GM12878 (cell line): Measurements from ENCODE around the gene CALD1. TPM values are rescaled to one million over a fixed set of nuclear protein-coding genes. Genes with fewer than 3 reads are reported as not detected.

ENCODE experiments used
- ATAC-seq: fragments of 200-7000 bp; cut with Tn5 transposase; 3 replicates; pipeline ENCODE4 v1.9.1; 2020; ENCODE audit warnings: mild to moderate bottlenecking, moderate library complexity
- BruUV-seq: library from RNA; stranded (reverse); fragments of 400-500 nt; replicated peaks from 2 replicates; lab custom pipeline; 2021; lab: Mats Ljungman, UMichigan
- CTCF ChIA-PET: fragments of 300-600 bp; sonication (Branson Sonifier 250); formaldehyde crosslinking; extraction: SDS; loops from one replicate; lab custom pipeline; 2021; ENCODE audit warnings: inconsistent platforms; lab: Yijun Ruan, JAX
- POLR2A ChIA-PET: fragments of 350-600 bp; formaldehyde crosslinking; extraction: SDS; loops from one replicate; lab custom pipeline; 2021; ENCODE audit warnings: inconsistent platforms; lab: Charles Lee
- RAD21 ChIA-PET: fragments of 300-600 bp; sonication (Branson Sonifier 250); formaldehyde crosslinking; loops from one replicate; lab custom pipeline; 2023; ENCODE audit warnings: antibody characterized with exemption; ENCODE audit not compliant: unreplicated experiment; lab: Charles Lee
- SMC1A ChIA-PET: fragments of 300-600 bp; sonication (Branson Sonifier 250); formaldehyde crosslinking; loops from one replicate; lab custom pipeline; 2023; ENCODE audit not compliant: unreplicated experiment, uncharacterized antibody; lab: Charles Lee
- DNase-seq: peaks from one replicate; pipeline ENCODE4 v3.0.0-alpha.2; 2011; ENCODE audit warnings: low read depth, low spot score
- FAIRE-seq: peaks from 3 replicates; lab custom pipeline; 2011; peaks lifted over from hg19 to GRCh38; lab: Jason Lieb, UNC
- H2AFZ ChIP-seq: 2 replicates; pipeline ENCODE4 v1.6.0; 2011; ENCODE audit warnings: low read depth, low read length, control low read depth; ENCODE audit not compliant: control insufficient read depth
- H3K27ac ChIP-seq: 2 replicates; pipeline ENCODE4 v1.5.1; 2011; ENCODE audit warnings: control low read depth; ENCODE audit not compliant: control insufficient read depth, insufficient read depth
- H3K27me3 ChIP-seq, 2 experiments: replicated peaks in 1 of 2; 2 replicates each; pipeline versions ENCODE4 v1.6.0 to v1.6.1; 2011; ENCODE audit warnings: low read length in 1 of 2; ENCODE audit not compliant: control insufficient read depth in 2 of 2, insufficient read depth in 2 of 2
- H3K36me3 ChIP-seq, 2 experiments: 2 replicates each; pipeline ENCODE4 v1.5.1; 2011; ENCODE audit warnings: low read length in 1 of 2; ENCODE audit not compliant: control insufficient read depth in 2 of 2, insufficient read depth in 2 of 2
- H3K4me1 ChIP-seq: 2 replicates; pipeline ENCODE4 v1.6.1; 2011; ENCODE audit warnings: mild to moderate bottlenecking, low read length, moderate library complexity, mixed read lengths; ENCODE audit not compliant: control insufficient read depth, insufficient read depth
- H3K4me2 ChIP-seq: 2 replicates; pipeline ENCODE4 v1.6.0; 2011; ENCODE audit warnings: control low read depth; ENCODE audit not compliant: control insufficient read depth, insufficient read depth
- H3K4me3 ChIP-seq: fragments of 200-600 bp; sonication (generic); 2 replicates; pipeline ENCODE4 v1.5.1; 2016
- H3K79me2 ChIP-seq: 2 replicates; pipeline ENCODE4 v1.6.0; 2011; ENCODE audit warnings: low read length; ENCODE audit not compliant: control insufficient read depth, insufficient read depth
- H3K9ac ChIP-seq: 2 replicates; pipeline ENCODE4 v1.8.0; 2011; ENCODE audit warnings: low read length, control low read depth, mixed read lengths; ENCODE audit not compliant: control insufficient read depth, insufficient read depth
- H3K9me3 ChIP-seq: replicated peaks from 3 replicates; pipeline ENCODE4 v1.5.1; 2011; ENCODE audit warnings: mild to moderate bottlenecking, low read length; ENCODE audit not compliant: control insufficient read depth, insufficient read depth
- H4K20me1 ChIP-seq: 2 replicates; pipeline ENCODE4 v1.6.0; 2011; ENCODE audit not compliant: control insufficient read depth, insufficient read depth
- ATF7 ChIP-seq: fragments of 450-650 bp; IDR thresholded peaks from 2 replicates; pipeline ENCODE4 v1.6.1; 2016; ENCODE audit warnings: low read depth, mild to moderate bottlenecking
- CBFB ChIP-seq: IDR thresholded peaks from 2 replicates; pipeline ENCODE4 v1.6.1; 2016; ENCODE audit warnings: antibody characterized with exemption, low read depth
- NFXL1 ChIP-seq: fragments of 450-650 bp; IDR thresholded peaks from 2 replicates; pipeline ENCODE4 v1.6.1; 2017; ENCODE audit warnings: antibody characterized with exemption, mild to moderate bottlenecking, borderline replicate concordance
- NR2C1 ChIP-seq: fragments of 450-650 bp; IDR thresholded peaks from 2 replicates; pipeline ENCODE4 v1.6.1; 2017; ENCODE audit warnings: antibody characterized with exemption, mild to moderate bottlenecking, moderate library complexity
- NR2F1 ChIP-seq: fragments of 450-650 bp; conservative IDR thresholded peaks from 2 replicates; pipeline ENCODE4 v1.6.1; 2017; ENCODE audit warnings: mild to moderate bottlenecking
- RB1 ChIP-seq: fragments of 450-650 bp; formaldehyde crosslinking; IDR thresholded peaks from 2 replicates; pipeline ENCODE4 v1.6.1; 2017; ENCODE audit warnings: mild to moderate bottlenecking, borderline replicate concordance
- YBX1 ChIP-seq: fragments of 450-650 bp; IDR thresholded peaks from 2 replicates; pipeline ENCODE4 v1.6.1; 2016; ENCODE audit warnings: antibody characterized with exemption
- ZNF384 ChIP-seq: IDR thresholded peaks from 2 replicates; pipeline ENCODE4 v1.6.1; 2012; ENCODE audit warnings: low read depth, mild to moderate bottlenecking, low read length, improper control_type of control experiment, borderline replicate concordance
- WGBS: methylation state at CpG from one replicate; pipeline ENCODE4 v1.1.6; 2016; ENCODE audit warnings: low lambda C conversion rate; ENCODE audit not compliant: insufficient replicate concordance, insufficient coverage; ENCODE audit errors: missing lambda C conversion rate; 5-methylcytosine and 5-hydroxymethylcytosine counted together
- in situ Hi-C: fragments of 300-500 bp; cut with MboI; formaldehyde crosslinking; loops from 9 replicates; pipeline ENCODE4 v1.14.3; 2018; ENCODE audit warnings: mixed read lengths
- intact Hi-C: fragments of 100-400 bp; cut with micrococcal nuclease; formaldehyde crosslinking; loops from one replicate; pipeline ENCODE4 v1.14.2; 2022; ENCODE audit not compliant: unreplicated experiment
- polyA plus RNA-seq, 11 experiments: library from polyadenylated mRNA; depleted of rRNA in 4 of 11; unstranded in 6 of 11; stranded (reverse) in 5 of 11; fragments of >200 nt; fragmentation: Nextera tagmentation in 4 of 11; fragmentation: Illumina TruSeq in 1 of 11; extraction: Ambion mirVana in 4 of 11; extraction: Trizol in 1 of 11; gene quantifications; 1 replicate in 1 of 11; 2 replicates in 10 of 11; pipeline versions ENCODE4 v1.2.1 to v1.2.3, GENCODE V29; 2011 to 2016; ENCODE audit warnings: inconsistent platforms in 2 of 11, missing spikeins in 2 of 11, low read depth in 1 of 11
- total RNA-seq, 4 experiments: library from RNA; depleted of rRNA in 3 of 4; stranded (reverse); fragments of >200 nt in 3 of 4; fragmentation: Illumina TruSeq in 1 of 4; extraction: Trizol in 1 of 4; gene quantifications; 2 replicates each; pipeline versions ENCODE4 v1.2.1 to v1.2.3, GENCODE V29; 2013 to 2021

The CALD1 gene
- total and polyA plus RNA-seq, 10 of the 15 experiments (the other 5 are each of a cell fraction or from before 2014, with no cell fraction given) = 0.03 to 1.3 (median 0.22) TPM

DNA sequence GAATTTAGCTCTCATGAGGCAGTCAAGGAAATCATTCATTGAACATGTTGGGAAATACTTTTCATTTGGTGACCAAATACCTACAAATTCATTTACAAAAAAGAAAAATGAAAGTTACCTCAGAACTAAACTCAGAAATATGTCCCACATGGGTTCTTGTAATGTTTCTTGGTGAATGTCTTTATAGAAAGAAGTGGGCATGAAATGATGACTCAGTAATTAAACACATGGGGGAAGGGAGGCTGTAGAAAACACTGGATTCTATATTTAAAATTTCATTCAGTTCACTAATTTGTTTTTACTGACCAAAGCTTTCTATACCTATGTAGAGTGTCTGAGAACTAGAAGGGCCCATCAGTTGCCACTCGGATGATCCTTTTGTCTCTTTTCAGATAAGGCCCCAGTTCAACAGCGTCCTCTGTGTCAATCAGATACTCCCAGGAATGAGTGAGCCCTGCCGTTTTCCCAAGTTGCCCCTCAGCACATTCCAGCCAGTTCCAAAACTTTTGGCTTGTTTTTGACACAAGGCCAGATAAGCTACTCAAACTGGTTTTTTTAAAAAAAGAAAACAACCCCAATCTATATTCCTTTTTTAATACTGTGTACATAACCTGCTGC, 157.6 kb downstream of the CALD1 start:
- BruUV-seq = no TSS peak
- no peak overlapping the region for H3K4me2 ChIP-seq
- no peak for FAIRE-seq
- RAD21 ChIA-PET = interaction anchor here (0.6 to 2.0 kb wide), 4 partner anchors 25 to 247 kb away, joined by 3 to 7 read pairs (median 4); no protein-coding TSS in a partner anchor
- H3K4me1 ChIP-seq = peaks cover 8% of the 10 kb centered on the region; the same call in 1 of the 2 replicates
- no peaks in the 10 kb centered on the region for H3K36me3 ChIP-seq
- no peak for DNase-seq
- ATAC-seq = no peak
- no peaks in the 10 kb centered on the region for H3K9me3 ChIP-seq
- in situ Hi-C loops = no loop called here
- WGBS = 73% methylated on average over 3 of the region's 3 CpGs
- SMC1A ChIA-PET = interaction anchor here (0.7 to 2.4 kb wide), 4 partner anchors 23 to 212 kb away, joined by 3 to 6 read pairs (median 4); no protein-coding TSS in a partner anchor
- POLR2A ChIA-PET = interaction anchor here (0.6 to 1.6 kb wide), 5 partner anchors 33 to 301 kb away, joined by 4 to 5 read pairs (median 5); no protein-coding TSS in a partner anchor
- no peak overlapping the region for H3K27ac ChIP-seq
- TF ChIP-seq YBX1 = no peak
- TF ChIP-seq ATF7 = no peak
- no peak for TF ChIP-seq NFXL1
- no peak for TF ChIP-seq CBFB
- TF ChIP-seq NR2C1 = no peak
- no peak for TF ChIP-seq NR2F1
- TF ChIP-seq ZNF384 = no peak
- no peak for TF ChIP-seq RB1
- TF ChIP-seq, all 136 proteins: peak for 0
- intact Hi-C loops = no loop called here
- H2AFZ ChIP-seq = no peak overlapping the region
- H4K20me1 ChIP-seq = no peaks in the 10 kb centered on the region
- H3K4me3 ChIP-seq = no peak overlapping the region
- H3K27me3 ChIP-seq = no peaks in the 10 kb centered on the region
- H3K9ac ChIP-seq = no peak overlapping the region
- CTCF ChIA-PET = interaction anchor here (1.0 to 9.4 kb wide), 7 partner anchors 17 to 304 kb away, joined by 3 to 168 read pairs (median 5); no protein-coding TSS in a partner anchor
- no peaks in the 10 kb centered on the region for H3K79me2 ChIP-seq
